ENCODE measurements around the gene SLIT1.

DNA sequence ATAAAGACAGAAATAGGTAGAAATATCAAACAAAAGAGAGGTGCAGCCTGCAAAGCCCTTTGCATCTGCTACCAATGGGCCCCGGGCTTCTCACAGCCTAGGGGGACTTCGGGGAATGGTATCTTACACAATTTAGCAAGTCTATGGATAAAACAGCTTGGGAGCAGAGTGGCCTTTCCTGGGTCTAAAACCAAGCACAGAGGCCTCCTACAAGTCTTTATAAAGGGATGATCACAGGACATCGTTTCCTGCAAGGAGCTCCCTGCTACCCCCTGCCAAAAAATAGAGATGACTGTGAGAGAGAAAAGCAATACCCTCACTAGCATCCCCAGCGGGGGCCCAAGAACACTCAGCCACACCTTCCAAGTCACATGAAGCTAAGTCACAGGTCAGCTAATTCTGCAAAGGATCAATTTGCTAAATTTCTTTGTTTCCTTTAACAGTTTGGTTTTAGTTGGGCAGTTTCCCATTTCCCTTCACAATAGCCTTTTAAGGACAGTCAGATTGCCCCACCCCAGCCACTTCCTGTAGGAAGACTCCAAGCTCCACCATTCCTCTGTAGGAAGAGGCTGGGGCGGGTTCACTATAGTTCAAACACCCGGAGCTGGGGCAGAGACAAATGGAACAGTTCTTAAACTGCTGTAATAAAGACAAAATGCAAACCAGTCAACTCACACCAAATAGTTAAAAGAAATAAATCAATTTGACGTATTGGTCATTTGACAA lies 105.5 kb downstream of the SLIT1 start:
- TF ChIP-seq, protein P1, sequence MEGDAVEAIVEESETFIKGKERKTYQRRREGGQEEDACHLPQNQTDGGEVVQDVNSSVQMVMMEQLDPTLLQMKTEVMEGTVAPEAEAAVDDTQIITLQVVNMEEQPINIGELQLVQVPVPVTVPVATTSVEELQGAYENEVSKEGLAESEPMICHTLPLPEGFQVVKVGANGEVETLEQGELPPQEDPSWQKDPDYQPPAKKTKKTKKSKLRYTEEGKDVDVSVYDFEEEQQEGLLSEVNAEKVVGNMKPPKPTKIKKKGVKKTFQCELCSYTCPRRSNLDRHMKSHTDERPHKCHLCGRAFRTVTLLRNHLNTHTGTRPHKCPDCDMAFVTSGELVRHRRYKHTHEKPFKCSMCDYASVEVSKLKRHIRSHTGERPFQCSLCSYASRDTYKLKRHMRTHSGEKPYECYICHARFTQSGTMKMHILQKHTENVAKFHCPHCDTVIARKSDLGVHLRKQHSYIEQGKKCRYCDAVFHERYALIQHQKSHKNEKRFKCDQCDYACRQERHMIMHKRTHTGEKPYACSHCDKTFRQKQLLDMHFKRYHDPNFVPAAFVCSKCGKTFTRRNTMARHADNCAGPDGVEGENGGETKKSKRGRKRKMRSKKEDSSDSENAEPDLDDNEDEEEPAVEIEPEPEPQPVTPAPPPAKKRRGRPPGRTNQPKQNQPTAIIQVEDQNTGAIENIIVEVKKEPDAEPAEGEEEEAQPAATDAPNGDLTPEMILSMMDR (IDR thresholded peaks at IDR 0.05), result no peak
- no peak for TF ChIP-seq POLR2A (IDR thresholded peaks at IDR 0.05)

Data from lower leg skin (tissue), 3 donors.